ENCODE results near the gene SPATA9.

- no peak for TF ChIP-seq CTCF (IDR thresholded peaks at IDR 0.05)
- TF ChIP-seq EZH2 (IDR thresholded peaks at IDR 0.05; ENCODE audit: borderline replicate concordance, insufficient read depth, low read depth, low read length, poor library complexity, severe bottlenecking): no peak
Measured at GRCh38 chr5:95649842-95650620, 32.8 kb downstream of the SPATA9 start.

All from B cell (primary cell).